GM12878 (cell line): ENCODE data around the gene NSD2. TPM values are rescaled to one million over a fixed set of nuclear protein-coding genes. Genes with fewer than 3 reads are reported as not detected.

ENCODE experiments used
- ATAC-seq: fragments of 200-7000 bp; cut with Tn5 transposase; 3 replicates; pipeline ENCODE4 v1.9.1; 2020; ENCODE audit warnings: mild to moderate bottlenecking, moderate library complexity
- BruUV-seq: library from RNA; stranded (reverse); fragments of 400-500 nt; replicated peaks from 2 replicates; lab custom pipeline; 2021; lab: Mats Ljungman, UMichigan
- CTCF ChIA-PET: fragments of 300-600 bp; sonication (Branson Sonifier 250); formaldehyde crosslinking; extraction: SDS; loops from one replicate; lab custom pipeline; 2021; ENCODE audit warnings: inconsistent platforms; lab: Yijun Ruan, JAX
- POLR2A ChIA-PET: fragments of 350-600 bp; formaldehyde crosslinking; extraction: SDS; loops from one replicate; lab custom pipeline; 2021; ENCODE audit warnings: inconsistent platforms; lab: Charles Lee
- RAD21 ChIA-PET: fragments of 300-600 bp; sonication (Branson Sonifier 250); formaldehyde crosslinking; loops from one replicate; lab custom pipeline; 2023; ENCODE audit warnings: antibody characterized with exemption; ENCODE audit not compliant: unreplicated experiment; lab: Charles Lee
- SMC1A ChIA-PET: fragments of 300-600 bp; sonication (Branson Sonifier 250); formaldehyde crosslinking; loops from one replicate; lab custom pipeline; 2023; ENCODE audit not compliant: unreplicated experiment, uncharacterized antibody; lab: Charles Lee
- DNase-seq: peaks from one replicate; pipeline ENCODE4 v3.0.0-alpha.2; 2011; ENCODE audit warnings: low read depth, low spot score
- FAIRE-seq: peaks from 3 replicates; lab custom pipeline; 2011; peaks lifted over from hg19 to GRCh38; lab: Jason Lieb, UNC
- H2AFZ ChIP-seq: 2 replicates; pipeline ENCODE4 v1.6.0; 2011; ENCODE audit warnings: low read depth, low read length, control low read depth; ENCODE audit not compliant: control insufficient read depth
- H3K27ac ChIP-seq: 2 replicates; pipeline ENCODE4 v1.5.1; 2011; ENCODE audit warnings: control low read depth; ENCODE audit not compliant: control insufficient read depth, insufficient read depth
- H3K27me3 ChIP-seq, 2 experiments: replicated peaks in 1 of 2; 2 replicates each; pipeline versions ENCODE4 v1.6.0 to v1.6.1; 2011; ENCODE audit warnings: low read length in 1 of 2; ENCODE audit not compliant: control insufficient read depth in 2 of 2, insufficient read depth in 2 of 2
- H3K36me3 ChIP-seq, 2 experiments: 2 replicates each; pipeline ENCODE4 v1.5.1; 2011; ENCODE audit warnings: low read length in 1 of 2; ENCODE audit not compliant: control insufficient read depth in 2 of 2, insufficient read depth in 2 of 2
- H3K4me1 ChIP-seq: 2 replicates; pipeline ENCODE4 v1.6.1; 2011; ENCODE audit warnings: mild to moderate bottlenecking, low read length, moderate library complexity, mixed read lengths; ENCODE audit not compliant: control insufficient read depth, insufficient read depth
- H3K4me2 ChIP-seq: 2 replicates; pipeline ENCODE4 v1.6.0; 2011; ENCODE audit warnings: control low read depth; ENCODE audit not compliant: control insufficient read depth, insufficient read depth
- H3K4me3 ChIP-seq: fragments of 200-600 bp; sonication (generic); 2 replicates; pipeline ENCODE4 v1.5.1; 2016
- H3K79me2 ChIP-seq: 2 replicates; pipeline ENCODE4 v1.6.0; 2011; ENCODE audit warnings: low read length; ENCODE audit not compliant: control insufficient read depth, insufficient read depth
- H3K9ac ChIP-seq: 2 replicates; pipeline ENCODE4 v1.8.0; 2011; ENCODE audit warnings: low read length, control low read depth, mixed read lengths; ENCODE audit not compliant: control insufficient read depth, insufficient read depth
- H3K9me3 ChIP-seq: replicated peaks from 3 replicates; pipeline ENCODE4 v1.5.1; 2011; ENCODE audit warnings: mild to moderate bottlenecking, low read length; ENCODE audit not compliant: control insufficient read depth, insufficient read depth
- H4K20me1 ChIP-seq: 2 replicates; pipeline ENCODE4 v1.6.0; 2011; ENCODE audit not compliant: control insufficient read depth, insufficient read depth
- BACH1 ChIP-seq: fragments of 450-650 bp; IDR thresholded peaks from 2 replicates; pipeline ENCODE4 v1.6.1; 2017; ENCODE audit warnings: mild to moderate bottlenecking, borderline replicate concordance
- POLR2A ChIP-seq: IDR thresholded peaks from 2 replicates; pipeline ENCODE4 v1.6.1; 2011; ENCODE audit warnings: low read depth, mild to moderate bottlenecking, low read length
- RB1 ChIP-seq: fragments of 450-650 bp; formaldehyde crosslinking; IDR thresholded peaks from 2 replicates; pipeline ENCODE4 v1.6.1; 2017; ENCODE audit warnings: mild to moderate bottlenecking, borderline replicate concordance
- ZNF384 ChIP-seq: IDR thresholded peaks from 2 replicates; pipeline ENCODE4 v1.6.1; 2012; ENCODE audit warnings: low read depth, mild to moderate bottlenecking, low read length, improper control_type of control experiment, borderline replicate concordance
- WGBS: methylation state at CpG from one replicate; pipeline ENCODE4 v1.1.6; 2016; ENCODE audit warnings: low lambda C conversion rate; ENCODE audit not compliant: insufficient replicate concordance, insufficient coverage; ENCODE audit errors: missing lambda C conversion rate; 5-methylcytosine and 5-hydroxymethylcytosine counted together
- in situ Hi-C: fragments of 300-500 bp; cut with MboI; formaldehyde crosslinking; loops from 9 replicates; pipeline ENCODE4 v1.14.3; 2018; ENCODE audit warnings: mixed read lengths
- intact Hi-C: fragments of 100-400 bp; cut with micrococcal nuclease; formaldehyde crosslinking; loops from one replicate; pipeline ENCODE4 v1.14.2; 2022; ENCODE audit not compliant: unreplicated experiment
- polyA plus RNA-seq, 11 experiments: library from polyadenylated mRNA; depleted of rRNA in 4 of 11; unstranded in 6 of 11; stranded (reverse) in 5 of 11; fragments of >200 nt; fragmentation: Nextera tagmentation in 4 of 11; fragmentation: Illumina TruSeq in 1 of 11; extraction: Ambion mirVana in 4 of 11; extraction: Trizol in 1 of 11; gene quantifications; 1 replicate in 1 of 11; 2 replicates in 10 of 11; pipeline versions ENCODE4 v1.2.1 to v1.2.3, GENCODE V29; 2011 to 2016; ENCODE audit warnings: inconsistent platforms in 2 of 11, missing spikeins in 2 of 11, low read depth in 1 of 11
- total RNA-seq, 4 experiments: library from RNA; depleted of rRNA in 3 of 4; stranded (reverse); fragments of >200 nt in 3 of 4; fragmentation: Illumina TruSeq in 1 of 4; extraction: Trizol in 1 of 4; gene quantifications; 2 replicates each; pipeline versions ENCODE4 v1.2.1 to v1.2.3, GENCODE V29; 2013 to 2021
- TF ChIP-seq, protein P1 (sequence below): fragments of 450-650 bp; IDR thresholded peaks from 2 replicates; pipeline ENCODE4 v1.6.1; 2017; ENCODE audit warnings: low read depth, mild to moderate bottlenecking, moderate library complexity
- TF ChIP-seq, protein P2 (sequence below): fragments of 450-650 bp; IDR thresholded peaks from 2 replicates; pipeline ENCODE4 v1.6.1; 2017; ENCODE audit warnings: borderline replicate concordance
- TF ChIP-seq, protein P3 (sequence below): fragments of 450-650 bp; IDR thresholded peaks from 2 replicates; pipeline ENCODE4 v1.6.1; 2017; ENCODE audit warnings: mild to moderate bottlenecking

NSD2 gene
- total and polyA plus RNA-seq, 10 of the 15 experiments (the other 5 are each of a cell fraction or from before 2014, with no cell fraction given), result 8.6 to 139 (median 67.2) TPM

DNA sequence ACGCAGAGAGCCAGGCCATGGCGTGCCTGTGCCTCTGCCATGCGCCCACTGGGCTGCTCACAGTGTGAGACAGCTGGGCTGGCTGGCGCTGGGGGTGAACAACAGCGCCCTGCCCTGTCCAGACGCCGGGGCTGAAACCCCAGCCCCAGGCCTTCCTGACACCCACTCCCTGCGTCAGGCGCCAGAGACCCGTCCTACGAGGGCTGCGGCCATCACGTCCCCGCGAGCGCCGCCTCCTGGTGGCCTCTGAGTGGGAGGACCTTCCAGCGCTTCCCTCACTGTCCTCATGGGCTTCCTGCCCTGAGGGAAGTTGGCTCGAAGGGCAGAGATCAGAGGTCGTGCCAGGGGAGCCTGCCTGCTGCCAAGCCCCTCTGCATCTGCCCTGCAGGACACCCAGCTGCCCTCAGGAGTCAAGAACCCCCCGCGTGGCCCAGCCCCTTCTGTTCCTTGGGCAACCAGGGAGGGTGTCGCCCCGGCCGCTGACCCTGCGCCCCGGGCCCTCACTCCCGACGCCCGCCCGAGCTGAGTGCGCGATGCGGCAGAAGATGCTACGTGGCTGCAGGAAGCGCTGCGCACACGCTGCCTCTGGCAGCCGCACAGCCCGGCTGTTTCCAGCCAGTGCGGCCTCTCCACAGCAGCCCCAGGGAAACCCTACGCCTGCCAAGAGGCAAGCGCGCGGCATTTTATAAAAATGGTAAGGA is 121.4 kb downstream of the NSD2 start:
- intact Hi-C loops (no loop called here), in situ Hi-C loops (no loop called here)
- CTCF ChIA-PET, result no interaction called here
- FAIRE-seq, result no peak
- Histone ChIP-seq H3K36me3 (peaks cover 8 to 20% of the 10 kb centered on the region in 2 experiments; a peak in 3 of 4 replicates), H3K79me2 (peaks cover 14% of the 10 kb centered on the region), H3K4me2 (no peak overlapping the region), H3K9ac (no peak overlapping the region), H4K20me1 (no peaks in the 10 kb centered on the region), H3K27ac (no peak overlapping the region), H3K9me3 (no peaks in the 10 kb centered on the region; the same call in none of the 3 replicates), H3K4me1 (no peaks in the 10 kb centered on the region), H3K4me3 (no peak overlapping the region), H2AFZ (no peak overlapping the region), H3K27me3 (no peaks in the 10 kb centered on the region)
- RAD21 ChIA-PET, result no interaction called here
- SMC1A ChIA-PET, result no interaction called here
- BruUV-seq, result no TSS peak
- POLR2A ChIA-PET, result no interaction called here
- WGBS, result 99% methylated on average over 45 of the region's 45 CpGs
- TF ChIP-seq, protein P1, sequence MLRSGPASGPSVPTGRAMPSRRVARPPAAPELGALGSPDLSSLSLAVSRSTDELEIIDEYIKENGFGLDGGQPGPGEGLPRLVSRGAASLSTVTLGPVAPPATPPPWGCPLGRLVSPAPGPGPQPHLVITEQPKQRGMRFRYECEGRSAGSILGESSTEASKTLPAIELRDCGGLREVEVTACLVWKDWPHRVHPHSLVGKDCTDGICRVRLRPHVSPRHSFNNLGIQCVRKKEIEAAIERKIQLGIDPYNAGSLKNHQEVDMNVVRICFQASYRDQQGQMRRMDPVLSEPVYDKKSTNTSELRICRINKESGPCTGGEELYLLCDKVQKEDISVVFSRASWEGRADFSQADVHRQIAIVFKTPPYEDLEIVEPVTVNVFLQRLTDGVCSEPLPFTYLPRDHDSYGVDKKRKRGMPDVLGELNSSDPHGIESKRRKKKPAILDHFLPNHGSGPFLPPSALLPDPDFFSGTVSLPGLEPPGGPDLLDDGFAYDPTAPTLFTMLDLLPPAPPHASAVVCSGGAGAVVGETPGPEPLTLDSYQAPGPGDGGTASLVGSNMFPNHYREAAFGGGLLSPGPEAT, result no peak
- TF ChIP-seq POLR2A, result 0 out of 2 replicates have a peak, but pooled peaks have one; percentile 16
- no peak for DNase-seq
- no peak for ATAC-seq

DNA sequence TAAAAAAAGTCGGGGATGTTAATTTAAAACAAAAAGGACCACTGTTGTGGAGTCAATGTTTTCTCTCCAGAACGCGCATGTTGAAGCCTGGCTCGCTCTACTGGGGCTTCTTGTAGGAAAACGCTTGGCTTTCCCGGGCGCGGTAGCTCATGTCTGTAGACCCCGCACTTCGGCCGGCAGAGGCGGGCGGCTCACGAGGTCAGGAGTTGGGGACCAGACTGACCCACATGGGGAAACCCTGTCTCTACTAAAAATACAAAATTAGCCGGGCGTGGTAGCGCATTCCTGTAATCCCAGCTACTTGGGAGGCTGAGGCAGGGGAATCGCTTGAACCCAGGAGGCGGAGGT is 122.0 kb downstream of the NSD2 start:
- ChIA-PET SMC1A (no interaction called here), CTCF (no interaction called here), RAD21 (no interaction called here), POLR2A (interaction anchor here (0.7 kb wide), 1 partner anchor 47 kb away, joined by 4 read pairs; no protein-coding TSS in a partner anchor)
- Histone ChIP-seq H3K9me3 (no peaks in the 10 kb centered on the region; the same call in none of the 3 replicates), H3K27ac (no peak overlapping the region), H3K79me2 (peaks cover 14% of the 10 kb centered on the region), H3K36me3 (peaks cover 8 to 18% of the 10 kb centered on the region in 2 experiments; a peak in 3 of 4 replicates), H3K27me3 (no peaks in the 10 kb centered on the region), H2AFZ (no peak overlapping the region), H3K4me2 (no peak overlapping the region), H3K9ac (no peak overlapping the region), H4K20me1 (no peaks in the 10 kb centered on the region), H3K4me1 (no peaks in the 10 kb centered on the region), H3K4me3 (no peak overlapping the region)
- DNase-seq, result no peak
- WGBS, result 98% methylated on average over 18 of the region's 19 CpGs
- no peak for ATAC-seq
- intact Hi-C loops (no loop called here), in situ Hi-C loops (no loop called here)
- FAIRE-seq, result no peak
- BruUV-seq, result no TSS peak
- TF ChIP-seq ZNF384 (no peak), RB1 (no peak), BACH1 (no peak)
- TF ChIP-seq, protein P2, sequence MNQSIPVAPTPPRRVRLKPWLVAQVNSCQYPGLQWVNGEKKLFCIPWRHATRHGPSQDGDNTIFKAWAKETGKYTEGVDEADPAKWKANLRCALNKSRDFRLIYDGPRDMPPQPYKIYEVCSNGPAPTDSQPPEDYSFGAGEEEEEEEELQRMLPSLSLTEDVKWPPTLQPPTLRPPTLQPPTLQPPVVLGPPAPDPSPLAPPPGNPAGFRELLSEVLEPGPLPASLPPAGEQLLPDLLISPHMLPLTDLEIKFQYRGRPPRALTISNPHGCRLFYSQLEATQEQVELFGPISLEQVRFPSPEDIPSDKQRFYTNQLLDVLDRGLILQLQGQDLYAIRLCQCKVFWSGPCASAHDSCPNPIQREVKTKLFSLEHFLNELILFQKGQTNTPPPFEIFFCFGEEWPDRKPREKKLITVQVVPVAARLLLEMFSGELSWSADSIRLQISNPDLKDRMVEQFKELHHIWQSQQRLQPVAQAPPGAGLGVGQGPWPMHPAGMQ, result no peak
- TF ChIP-seq, protein P3, sequence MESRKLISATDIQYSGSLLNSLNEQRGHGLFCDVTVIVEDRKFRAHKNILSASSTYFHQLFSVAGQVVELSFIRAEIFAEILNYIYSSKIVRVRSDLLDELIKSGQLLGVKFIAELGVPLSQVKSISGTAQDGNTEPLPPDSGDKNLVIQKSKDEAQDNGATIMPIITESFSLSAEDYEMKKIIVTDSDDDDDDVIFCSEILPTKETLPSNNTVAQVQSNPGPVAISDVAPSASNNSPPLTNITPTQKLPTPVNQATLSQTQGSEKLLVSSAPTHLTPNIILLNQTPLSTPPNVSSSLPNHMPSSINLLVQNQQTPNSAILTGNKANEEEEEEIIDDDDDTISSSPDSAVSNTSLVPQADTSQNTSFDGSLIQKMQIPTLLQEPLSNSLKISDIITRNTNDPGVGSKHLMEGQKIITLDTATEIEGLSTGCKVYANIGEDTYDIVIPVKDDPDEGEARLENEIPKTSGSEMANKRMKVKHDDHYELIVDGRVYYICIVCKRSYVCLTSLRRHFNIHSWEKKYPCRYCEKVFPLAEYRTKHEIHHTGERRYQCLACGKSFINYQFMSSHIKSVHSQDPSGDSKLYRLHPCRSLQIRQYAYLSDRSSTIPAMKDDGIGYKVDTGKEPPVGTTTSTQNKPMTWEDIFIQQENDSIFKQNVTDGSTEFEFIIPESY, result no peak
